PC-3 (cell line): Measurements from ENCODE around the gene EPPIN. TPM values are rescaled to one million over a fixed set of nuclear protein-coding genes. Genes with fewer than 3 reads are reported as not detected.

Source experiments
- ATAC-seq: fragments of 200-7000 bp; cut with Tn5 transposase; 2 replicates; pipeline ENCODE4 v1.9.1; 2020; ENCODE audit warnings: mild to moderate bottlenecking, moderate library complexity
- BruUV-seq: library from RNA; stranded (reverse); fragments of 400-500 nt; replicated peaks from 2 replicates; lab custom pipeline; 2021; lab: Mats Ljungman, UMichigan
- CTCF ChIA-PET: fragments of 300-600 bp; sonication (Branson Sonifier 250); formaldehyde crosslinking; loops from one replicate; lab custom pipeline; 2022; ENCODE audit warnings: antibody characterized with exemption; lab: Charles Lee
- POLR2A ChIA-PET: fragments of 300-600 bp; sonication (Branson Sonifier 250); formaldehyde crosslinking; loops from one replicate; lab custom pipeline; 2022; ENCODE audit warnings: antibody characterized with exemption; ENCODE audit not compliant: unreplicated experiment; lab: Charles Lee
- DNase-seq: peaks from one replicate; pipeline ENCODE4 v3.0.0-alpha.2; 2015
- H2AFZ ChIP-seq: fragments of 300-600 bp; sonication (generic); 2 replicates; pipeline ENCODE4 v1.6.0; 2016; ENCODE audit warnings: antibody characterized with exemption, low read length
- H3F3A ChIP-seq: fragments of 300-600 bp; sonication (generic); one replicate; pipeline ENCODE4 v1.6.0; 2017; ENCODE audit warnings: antibody characterized with exemption, low read length, control low read depth, mild to moderate bottlenecking; ENCODE audit not compliant: unreplicated experiment
- H3K27ac ChIP-seq: fragments of 300-600 bp; sonication (generic); 2 replicates; pipeline ENCODE4 v1.5.1; 2016; ENCODE audit warnings: mild to moderate bottlenecking, low read length
- H3K27me3 ChIP-seq: fragments of 300-600 bp; sonication (generic); 2 replicates; pipeline ENCODE4 v1.6.1; 2016; ENCODE audit warnings: low read length, mixed read lengths
- H3K36me3 ChIP-seq: fragments of 300-600 bp; sonication (generic); 2 replicates; pipeline ENCODE4 v1.6.1; 2016; ENCODE audit warnings: low read depth, mixed run types, low read length, mixed read lengths
- H3K4me1 ChIP-seq: fragments of 300-600 bp; sonication (generic); 2 replicates; pipeline ENCODE4 v1.5.1; 2016; ENCODE audit warnings: low read length; ENCODE audit not compliant: insufficient read depth
- H3K4me2 ChIP-seq: fragments of 300-600 bp; sonication (generic); 2 replicates; pipeline ENCODE4 v1.6.0; 2016; ENCODE audit warnings: low read length
- H3K4me3 ChIP-seq: fragments of 300-600 bp; sonication (generic); 2 replicates; pipeline ENCODE4 v1.5.1; 2016; ENCODE audit warnings: mild to moderate bottlenecking, low read length, mixed read lengths
- H3K79me2 ChIP-seq: fragments of 300-600 bp; sonication (generic); 2 replicates; pipeline ENCODE4 v1.6.1; 2017; ENCODE audit warnings: low read length, mixed read lengths
- H3K9ac ChIP-seq: fragments of 300-600 bp; sonication (generic); 2 replicates; pipeline ENCODE4 v1.6.0; 2016; ENCODE audit warnings: mild to moderate bottlenecking, low read length
- H3K9me2 ChIP-seq: fragments of 300-600 bp; sonication (generic); replicated peaks from 2 replicates; pipeline ENCODE4 v1.6.1; 2016; ENCODE audit warnings: mixed run types, low read length, mixed read lengths
- H3K9me3 ChIP-seq: fragments of 300-600 bp; sonication (generic); 2 replicates; pipeline ENCODE4 v1.6.1; 2016; ENCODE audit warnings: low read length, mixed read lengths
- H4K20me1 ChIP-seq: fragments of 300-600 bp; sonication (generic); 2 replicates; pipeline ENCODE4 v1.6.1; 2016; ENCODE audit warnings: low read length, mixed read lengths
- EZH2 ChIP-seq: fragments of 300-600 bp; sonication (generic); IDR thresholded peaks from one replicate; pipeline ENCODE4 v1.6.1; 2017; ENCODE audit warnings: antibody characterized with exemption, mild to moderate bottlenecking, low read length; ENCODE audit not compliant: unreplicated experiment
- EZH2phosphoT487 ChIP-seq: fragments of 300-600 bp; sonication (generic); IDR thresholded peaks from 2 replicates; pipeline ENCODE4 v1.6.1; 2018; ENCODE audit warnings: mild to moderate bottlenecking, antibody characterized with exemption, low read length, borderline replicate concordance
- intact Hi-C: fragments of 100-400 bp; cut with micrococcal nuclease; formaldehyde crosslinking; loops from 2 replicates; pipeline ENCODE4 v1.9.0; 2023
- total RNA-seq: library from RNA; depleted of rRNA; stranded (reverse); fragments of >200 nt; gene quantifications from 2 replicates; pipeline ENCODE4 v1.2.3, GENCODE V29; 2014
- TF ChIP-seq, protein P1 (sequence below): fragments of 300-600 bp; sonication (generic); conservative IDR thresholded peaks from 2 replicates; pipeline ENCODE4 v1.5.1; 2017; ENCODE audit warnings: antibody characterized with exemption, low read depth, mild to moderate bottlenecking, low read length

The EPPIN gene
- total RNA-seq, 1 experiment from 2014 or later = not detected

DNA sequence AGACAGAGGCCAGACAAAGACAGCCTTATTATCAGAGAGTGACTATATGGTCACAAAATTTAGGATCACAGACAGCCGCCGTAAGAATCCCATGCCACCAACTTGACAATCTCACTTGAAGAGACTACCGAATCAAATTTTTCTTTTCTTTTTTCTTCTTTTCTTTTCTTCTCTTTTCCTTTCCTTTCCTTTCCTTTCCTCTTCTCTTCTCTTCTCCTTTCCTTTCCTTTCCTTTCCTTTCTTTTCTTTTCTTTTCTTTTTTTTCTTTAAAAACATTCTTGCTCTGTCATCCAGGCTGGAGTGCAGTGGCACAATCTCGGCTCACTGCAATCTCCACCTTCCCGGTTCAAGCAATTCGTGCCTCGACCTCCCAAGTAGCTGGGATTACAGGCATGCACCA lies 1.2 kb upstream of the EPPIN start:
- H3F3A ChIP-seq = no peaks in the 10 kb centered on the region
- ChIA-PET POLR2A (no interaction called here), CTCF (interaction anchor here (0.7 kb wide), 1 partner anchor 221 kb away, joined by 4 read pairs; no protein-coding TSS in a partner anchor)
- no peaks in the 10 kb centered on the region for H3K9me3 ChIP-seq
- H3K4me1 ChIP-seq = no peaks in the 10 kb centered on the region
- H3K9me2 ChIP-seq = no peaks in the 10 kb centered on the region
- intact Hi-C loops = no loop called here
- no peak overlapping the region for H3K9ac ChIP-seq
- no peak for ATAC-seq
- H3K4me2 ChIP-seq = no peak overlapping the region
- no peaks in the 10 kb centered on the region for H4K20me1 ChIP-seq
- H3K79me2 ChIP-seq = no peaks in the 10 kb centered on the region
- TF ChIP-seq, protein P1, sequence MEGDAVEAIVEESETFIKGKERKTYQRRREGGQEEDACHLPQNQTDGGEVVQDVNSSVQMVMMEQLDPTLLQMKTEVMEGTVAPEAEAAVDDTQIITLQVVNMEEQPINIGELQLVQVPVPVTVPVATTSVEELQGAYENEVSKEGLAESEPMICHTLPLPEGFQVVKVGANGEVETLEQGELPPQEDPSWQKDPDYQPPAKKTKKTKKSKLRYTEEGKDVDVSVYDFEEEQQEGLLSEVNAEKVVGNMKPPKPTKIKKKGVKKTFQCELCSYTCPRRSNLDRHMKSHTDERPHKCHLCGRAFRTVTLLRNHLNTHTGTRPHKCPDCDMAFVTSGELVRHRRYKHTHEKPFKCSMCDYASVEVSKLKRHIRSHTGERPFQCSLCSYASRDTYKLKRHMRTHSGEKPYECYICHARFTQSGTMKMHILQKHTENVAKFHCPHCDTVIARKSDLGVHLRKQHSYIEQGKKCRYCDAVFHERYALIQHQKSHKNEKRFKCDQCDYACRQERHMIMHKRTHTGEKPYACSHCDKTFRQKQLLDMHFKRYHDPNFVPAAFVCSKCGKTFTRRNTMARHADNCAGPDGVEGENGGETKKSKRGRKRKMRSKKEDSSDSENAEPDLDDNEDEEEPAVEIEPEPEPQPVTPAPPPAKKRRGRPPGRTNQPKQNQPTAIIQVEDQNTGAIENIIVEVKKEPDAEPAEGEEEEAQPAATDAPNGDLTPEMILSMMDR = no peak
- TF ChIP-seq EZH2phosphoT487 = no peak
- no peak for TF ChIP-seq EZH2
- H3K4me3 ChIP-seq = no peak overlapping the region
- DNase-seq = no peak
- no peak overlapping the region for H3K27ac ChIP-seq
- no peaks in the 10 kb centered on the region for H3K36me3 ChIP-seq
- peaks cover 27% of the 10 kb centered on the region for H3K27me3 ChIP-seq
- H2AFZ ChIP-seq = no peak overlapping the region
- no TSS peak for BruUV-seq

DNA sequence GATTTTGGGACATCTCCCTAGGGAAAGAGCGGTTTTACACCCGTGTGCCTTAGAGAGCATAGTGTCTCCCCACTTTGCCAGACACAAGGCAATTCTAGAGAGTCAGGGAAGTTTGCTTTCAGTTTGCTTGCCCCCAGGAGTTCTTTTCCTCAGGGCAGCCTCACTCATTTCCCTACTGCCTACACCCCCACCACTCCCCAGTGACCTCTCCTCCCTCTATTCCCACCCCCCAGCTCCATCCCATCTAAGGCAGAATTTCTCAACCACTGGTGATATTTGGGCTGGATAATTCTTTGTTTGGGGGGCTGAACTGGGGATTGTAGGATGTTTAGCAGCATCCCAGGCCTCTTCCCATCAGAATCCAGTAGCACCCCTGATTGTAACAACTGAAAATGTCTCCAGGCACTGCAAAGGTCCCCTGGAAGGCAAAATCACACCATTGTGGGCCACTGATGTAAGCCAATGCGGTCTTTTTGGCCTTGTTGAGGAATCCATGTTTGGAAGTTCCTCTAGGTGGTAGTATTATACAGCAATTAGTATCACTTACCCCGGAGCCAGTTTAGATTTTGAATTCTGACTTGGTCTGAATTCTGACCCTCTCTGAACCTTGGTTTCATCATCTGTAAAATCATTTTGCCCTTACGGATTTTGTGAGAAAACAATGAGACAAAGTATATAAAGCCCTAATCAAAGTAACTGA lies 1.3 kb downstream of the EPPIN start:
- no peaks in the 10 kb centered on the region for H3K36me3 ChIP-seq
- H3F3A ChIP-seq = no peaks in the 10 kb centered on the region
- no peak overlapping the region for H3K4me3 ChIP-seq
- H3K27me3 ChIP-seq = peaks cover 46% of the 10 kb centered on the region
- peak; percentile 86 for ATAC-seq
- no TSS peak for BruUV-seq
- no peak overlapping the region for H3K4me2 ChIP-seq
- H3K4me1 ChIP-seq = no peaks in the 10 kb centered on the region
- POLR2A ChIA-PET = no interaction called here
- DNase-seq = peak; percentile 67
- no peak overlapping the region for H3K9ac ChIP-seq
- no peaks in the 10 kb centered on the region for H3K9me3 ChIP-seq
- TF ChIP-seq EZH2 = no peak
- TF ChIP-seq, protein P1 = peak; percentile 76
- no peak for TF ChIP-seq EZH2phosphoT487
- no peak overlapping the region for H2AFZ ChIP-seq
- intact Hi-C loops = loop anchor here (1.0 kb wide), 2 partner anchors 46 to 225 kb away; no protein-coding TSS in a partner anchor
- H3K79me2 ChIP-seq = no peaks in the 10 kb centered on the region
- CTCF ChIA-PET = no interaction called here
- no peaks in the 10 kb centered on the region for H4K20me1 ChIP-seq
- no peak overlapping the region for H3K27ac ChIP-seq
- no peaks in the 10 kb centered on the region for H3K9me2 ChIP-seq

DNA sequence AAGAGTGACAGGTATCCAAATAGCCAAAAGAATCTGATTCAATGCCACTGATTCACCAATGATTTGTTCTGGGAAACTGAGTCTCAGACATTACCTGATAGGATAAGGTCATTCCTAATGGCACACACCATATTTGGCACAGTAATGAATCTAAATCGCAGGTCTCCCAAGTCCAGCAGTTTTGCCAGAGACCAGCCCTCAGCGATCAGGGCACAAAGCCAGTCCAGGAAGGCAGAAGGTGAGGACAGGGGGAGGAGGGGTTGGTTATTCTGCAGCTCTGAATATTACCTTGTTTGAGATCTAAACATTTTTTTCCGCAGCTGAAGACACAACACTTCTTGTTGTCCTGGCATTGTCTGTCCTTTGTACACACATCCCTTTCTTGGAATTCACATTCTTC lies 1.9 kb downstream of the EPPIN start:
- Histone ChIP-seq H3K4me1 (no peaks in the 10 kb centered on the region), H3K4me2 (no peak overlapping the region), H3K27me3 (peaks cover 46% of the 10 kb centered on the region), H3K4me3 (no peak overlapping the region), H3K27ac (no peak overlapping the region), H3K79me2 (no peaks in the 10 kb centered on the region), H2AFZ (no peak overlapping the region), H4K20me1 (no peaks in the 10 kb centered on the region), H3K9me3 (no peaks in the 10 kb centered on the region), H3K36me3 (no peaks in the 10 kb centered on the region), H3F3A (no peaks in the 10 kb centered on the region), H3K9me2 (no peaks in the 10 kb centered on the region), H3K9ac (no peak overlapping the region)
- BruUV-seq = no TSS peak
- ATAC-seq (no peak), DNase-seq (no peak)
- ChIA-PET POLR2A (no interaction called here), CTCF (interaction anchor here (0.5 kb wide), 1 partner anchor 19 kb away, joined by 6 read pairs; no protein-coding TSS in a partner anchor)
- TF ChIP-seq, protein P1 = no peak
- TF ChIP-seq EZH2phosphoT487 (no peak), EZH2 (no peak)
- intact Hi-C loops = no loop called here
